Measurements from ENCODE around the gene CACNA1C. TPM values are rescaled to one million over a fixed set of nuclear protein-coding genes. Genes with fewer than 3 reads are reported as not detected.
A peak's percentile ranks its signal among the peaks of the same experiment; 100 is the strongest.

CACNA1C gene
- total RNA-seq, 1 donor from 2014 or later: 1.6 TPM

GRCh38 chr12:2548081-2548480, 495.3 kb downstream of the CACNA1C start:
- Mint-ChIP-seq H3K4me3 (no peak overlapping the region), H3K4me1 (peaks cover 3% of the 10 kb centered on the region), H3K9me3 (no peaks in the 10 kb centered on the region), H3K27me3 (ENCODE audit: low read depth) (no peaks in the 10 kb centered on the region), H3K36me3 (ENCODE audit: low read depth) (no peaks in the 10 kb centered on the region), H3K27ac (ENCODE audit: unreplicated experiment) (no peak overlapping the region)
- no peak for TF ChIP-seq CTCF (conservative IDR thresholded peaks at IDR 0.05)
- no peak for DNase-seq (ENCODE audit: low read depth, low spot score)

- no peaks in the 10 kb centered on the region for H3K36me3 Mint-ChIP-seq (ENCODE audit: low read depth)
- DNase-seq (ENCODE audit: low read depth, low spot score): no peak
- no peaks in the 10 kb centered on the region for H3K27me3 Mint-ChIP-seq (ENCODE audit: low read depth)
- peaks cover 3% of the 10 kb centered on the region for H3K4me1 Mint-ChIP-seq
- H3K4me3 Mint-ChIP-seq: no peak overlapping the region
- no peak for TF ChIP-seq CTCF (conservative IDR thresholded peaks at IDR 0.05)
- H3K9me3 Mint-ChIP-seq: no peaks in the 10 kb centered on the region
- peak overlapping the region; percentile 7 for H3K27ac Mint-ChIP-seq (ENCODE audit: unreplicated experiment)
Measured at GRCh38 chr12:2550561-2551411, 498.0 kb downstream of the CACNA1C start.

GRCh38 chr12:2551412-2551900, 498.7 kb downstream of the CACNA1C start:
- TF ChIP-seq CTCF (conservative IDR thresholded peaks at IDR 0.05): no peak
- Mint-ChIP-seq H3K27ac (ENCODE audit: unreplicated experiment) (no peak overlapping the region), H3K9me3 (no peaks in the 10 kb centered on the region), H3K27me3 (ENCODE audit: low read depth) (no peaks in the 10 kb centered on the region), H3K4me3 (no peak overlapping the region), H3K4me1 (peaks cover 3% of the 10 kb centered on the region), H3K36me3 (ENCODE audit: low read depth) (no peaks in the 10 kb centered on the region)
- no peak for DNase-seq (ENCODE audit: low read depth, low spot score)

GRCh38 chr12:2552000-2552756, 499.4 kb downstream of the CACNA1C start:
- Mint-ChIP-seq H3K4me1 (peaks cover 3% of the 10 kb centered on the region), H3K27me3 (ENCODE audit: low read depth) (no peaks in the 10 kb centered on the region), H3K4me3 (no peak overlapping the region), H3K9me3 (no peaks in the 10 kb centered on the region), H3K27ac (ENCODE audit: unreplicated experiment) (no peak overlapping the region), H3K36me3 (ENCODE audit: low read depth) (no peaks in the 10 kb centered on the region)
- TF ChIP-seq CTCF (conservative IDR thresholded peaks at IDR 0.05): no peak
- no peak for DNase-seq (ENCODE audit: low read depth, low spot score)

GRCh38 chr12:2553388-2554126, 500.8 kb downstream of the CACNA1C start:
- DNase-seq (ENCODE audit: low read depth, low spot score): no peak
- no peak overlapping the region for H3K27ac Mint-ChIP-seq (ENCODE audit: unreplicated experiment)
- H3K4me3 Mint-ChIP-seq: no peak overlapping the region
- no peaks in the 10 kb centered on the region for H3K36me3 Mint-ChIP-seq (ENCODE audit: low read depth)
- TF ChIP-seq CTCF (conservative IDR thresholded peaks at IDR 0.05): no peak
- peaks cover 3% of the 10 kb centered on the region for H3K4me1 Mint-ChIP-seq
- H3K9me3 Mint-ChIP-seq: no peaks in the 10 kb centered on the region
- H3K27me3 Mint-ChIP-seq (ENCODE audit: low read depth): no peaks in the 10 kb centered on the region
